RWPE2 (cell line): ENCODE measurements around the gene NDE1.
"Not testable (repeated sequence)": the region's sequence is repeated elsewhere in the genome, so short reads cannot be mapped to it uniquely, and the experiment has no call there.

Experiments used
- ATAC-seq: fragments of 200-7000 bp; cut with Tn5 transposase; 3 replicates; pipeline ENCODE4 v1.9.1; 2021; ENCODE audit warnings: low read depth
- DNase-seq: peaks from one replicate; pipeline ENCODE4 v3.0.0-alpha.2; 2020; ENCODE audit warnings: low spot score
- H3K27ac ChIP-seq: fragments of 450-650 bp; 2 replicates; pipeline ENCODE4 v1.5.1; 2017; ENCODE audit warnings: mild to moderate bottlenecking; ENCODE audit not compliant: poor library complexity, severe bottlenecking
- H3K27me3 ChIP-seq: fragments of 250-450 bp; sonication (Bioruptor Pico); 2 replicates; pipeline ENCODE4 v1.5.1; 2021; ENCODE audit warnings: mild to moderate bottlenecking, moderate library complexity; ENCODE audit not compliant: insufficient read depth, poor library complexity, severe bottlenecking
- H3K36me3 ChIP-seq: fragments of 250-450 bp; sonication (Bioruptor Pico); 2 replicates; pipeline ENCODE4 v1.5.1; 2020; ENCODE audit warnings: low read depth, mild to moderate bottlenecking, moderate library complexity
- H3K4me1 ChIP-seq: fragments of 250-450 bp; sonication (Bioruptor Pico); 2 replicates; pipeline ENCODE4 v1.5.1; 2021; ENCODE audit warnings: mild to moderate bottlenecking, moderate library complexity; ENCODE audit not compliant: insufficient read depth, poor library complexity, severe bottlenecking
- H3K4me3 ChIP-seq: fragments of 250-450 bp; sonication (Bioruptor Pico); 2 replicates; pipeline ENCODE4 v1.5.1; 2021; ENCODE audit warnings: mild to moderate bottlenecking, moderate library complexity; ENCODE audit not compliant: severe bottlenecking
- H3K9me3 ChIP-seq: fragments of 250-450 bp; sonication (Bioruptor Pico); 2 replicates; pipeline ENCODE4 v1.5.1; 2021; ENCODE audit warnings: mild to moderate bottlenecking, moderate library complexity; ENCODE audit not compliant: severe bottlenecking
- TF ChIP-seq, protein P1 (sequence below): fragments of 450-650 bp; IDR thresholded peaks from one replicate; pipeline ENCODE4 v1.5.1; 2017; ENCODE audit warnings: mild to moderate bottlenecking, moderate library complexity; ENCODE audit not compliant: poor library complexity, severe bottlenecking

NDE1 gene

DNA sequence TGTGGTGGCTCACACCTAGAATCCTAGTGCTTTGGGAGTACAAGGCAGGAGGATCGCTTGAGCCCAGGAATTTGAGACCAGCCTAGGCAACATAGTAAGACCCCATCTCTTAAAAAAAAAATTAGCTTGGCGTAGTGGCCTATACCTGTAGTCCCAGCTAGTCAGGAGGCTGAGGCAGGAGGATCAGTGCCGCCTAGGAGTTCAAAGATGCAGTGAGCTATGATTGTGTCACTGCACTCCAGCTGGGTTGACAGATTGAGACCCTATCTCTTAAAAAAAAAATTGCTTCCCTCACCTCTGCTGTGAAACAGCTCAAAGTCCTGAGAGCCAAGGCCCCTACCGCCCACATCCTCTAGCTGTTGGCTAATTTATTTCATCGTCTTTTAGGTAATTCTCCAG is 10.2 kb downstream of the NDE1 start:
- DNase-seq (no peak), ATAC-seq (no peak)
- H3K27ac ChIP-seq, result no peak overlapping the region
- H3K9me3 ChIP-seq, result no peaks in the 10 kb centered on the region
- TF ChIP-seq, protein P1, sequence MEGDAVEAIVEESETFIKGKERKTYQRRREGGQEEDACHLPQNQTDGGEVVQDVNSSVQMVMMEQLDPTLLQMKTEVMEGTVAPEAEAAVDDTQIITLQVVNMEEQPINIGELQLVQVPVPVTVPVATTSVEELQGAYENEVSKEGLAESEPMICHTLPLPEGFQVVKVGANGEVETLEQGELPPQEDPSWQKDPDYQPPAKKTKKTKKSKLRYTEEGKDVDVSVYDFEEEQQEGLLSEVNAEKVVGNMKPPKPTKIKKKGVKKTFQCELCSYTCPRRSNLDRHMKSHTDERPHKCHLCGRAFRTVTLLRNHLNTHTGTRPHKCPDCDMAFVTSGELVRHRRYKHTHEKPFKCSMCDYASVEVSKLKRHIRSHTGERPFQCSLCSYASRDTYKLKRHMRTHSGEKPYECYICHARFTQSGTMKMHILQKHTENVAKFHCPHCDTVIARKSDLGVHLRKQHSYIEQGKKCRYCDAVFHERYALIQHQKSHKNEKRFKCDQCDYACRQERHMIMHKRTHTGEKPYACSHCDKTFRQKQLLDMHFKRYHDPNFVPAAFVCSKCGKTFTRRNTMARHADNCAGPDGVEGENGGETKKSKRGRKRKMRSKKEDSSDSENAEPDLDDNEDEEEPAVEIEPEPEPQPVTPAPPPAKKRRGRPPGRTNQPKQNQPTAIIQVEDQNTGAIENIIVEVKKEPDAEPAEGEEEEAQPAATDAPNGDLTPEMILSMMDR, result no peak
- no peaks in the 10 kb centered on the region for H3K4me1 ChIP-seq
- H3K27me3 ChIP-seq, result no peaks in the 10 kb centered on the region
- H3K36me3 ChIP-seq, result peaks cover 66% of the 10 kb centered on the region
- no peak overlapping the region for H3K4me3 ChIP-seq

DNA sequence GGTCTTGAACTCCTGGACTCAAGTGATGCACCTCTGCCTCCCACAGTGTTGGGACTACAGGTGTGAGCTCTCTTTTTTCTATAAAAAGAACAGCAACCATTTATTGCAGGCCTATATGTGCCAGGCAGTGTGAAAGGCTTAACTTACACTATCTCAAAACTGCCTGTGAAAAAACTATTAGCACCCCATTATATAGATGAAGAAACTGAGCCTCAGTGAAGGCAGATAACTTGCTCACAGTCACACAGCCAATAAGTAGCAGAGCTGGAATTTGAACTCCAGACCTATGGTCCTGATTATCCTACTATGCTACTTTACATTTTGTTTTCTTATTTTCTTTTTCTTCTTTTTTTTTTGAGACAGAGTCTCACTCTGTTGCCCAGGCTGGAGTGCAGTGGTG is 15.1 kb downstream of the NDE1 start:
- H3K27ac ChIP-seq, result no peak overlapping the region
- peaks cover 9% of the 10 kb centered on the region for H3K4me1 ChIP-seq
- no peaks in the 10 kb centered on the region for H3K27me3 ChIP-seq
- no peak for DNase-seq
- ATAC-seq, result no peak
- H3K36me3 ChIP-seq, result peaks cover 78% of the 10 kb centered on the region
- no peaks in the 10 kb centered on the region for H3K9me3 ChIP-seq
- TF ChIP-seq, protein P1, result no peak
- no peak overlapping the region for H3K4me3 ChIP-seq

DNA sequence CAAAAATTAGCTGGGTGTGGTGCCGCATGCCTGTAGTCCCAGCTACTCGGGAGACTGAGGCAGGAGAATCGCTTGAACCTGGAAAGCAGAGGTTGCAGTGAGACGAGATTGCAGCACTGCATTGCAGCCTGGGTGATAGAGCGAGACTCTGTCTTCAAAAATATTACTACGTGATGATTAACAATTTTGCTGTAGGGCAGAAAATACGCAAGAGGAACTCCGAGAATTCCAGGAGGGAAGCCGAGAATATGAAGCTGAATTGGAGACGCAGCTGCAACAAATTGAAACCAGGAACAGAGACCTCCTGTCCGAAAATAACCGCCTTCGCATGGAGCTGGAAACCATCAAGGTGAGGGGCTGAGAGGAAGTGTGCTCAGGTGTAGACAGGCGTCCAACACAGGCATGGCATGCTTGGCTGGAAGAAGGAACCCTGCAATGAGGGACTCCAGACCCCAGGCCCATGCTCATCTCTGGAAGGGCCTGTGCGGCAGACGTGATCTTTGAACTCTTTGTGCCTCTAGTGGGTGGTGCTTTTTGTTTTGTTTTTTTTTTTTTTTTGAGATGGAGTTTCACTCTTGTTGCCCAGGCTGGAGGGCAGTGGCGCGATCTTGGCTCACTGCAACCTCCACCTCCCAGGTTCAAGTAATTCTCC is 17.2 kb downstream of the NDE1 start:
- H3K36me3 ChIP-seq, result peaks cover 92% of the 10 kb centered on the region
- H3K27me3 ChIP-seq, result no peaks in the 10 kb centered on the region
- no peak overlapping the region for H3K27ac ChIP-seq
- DNase-seq, result no peak
- no peak for ATAC-seq
- H3K4me1 ChIP-seq, result peaks cover 18% of the 10 kb centered on the region
- no peak overlapping the region for H3K4me3 ChIP-seq
- no peaks in the 10 kb centered on the region for H3K9me3 ChIP-seq
- TF ChIP-seq, protein P1, result no peak

DNA sequence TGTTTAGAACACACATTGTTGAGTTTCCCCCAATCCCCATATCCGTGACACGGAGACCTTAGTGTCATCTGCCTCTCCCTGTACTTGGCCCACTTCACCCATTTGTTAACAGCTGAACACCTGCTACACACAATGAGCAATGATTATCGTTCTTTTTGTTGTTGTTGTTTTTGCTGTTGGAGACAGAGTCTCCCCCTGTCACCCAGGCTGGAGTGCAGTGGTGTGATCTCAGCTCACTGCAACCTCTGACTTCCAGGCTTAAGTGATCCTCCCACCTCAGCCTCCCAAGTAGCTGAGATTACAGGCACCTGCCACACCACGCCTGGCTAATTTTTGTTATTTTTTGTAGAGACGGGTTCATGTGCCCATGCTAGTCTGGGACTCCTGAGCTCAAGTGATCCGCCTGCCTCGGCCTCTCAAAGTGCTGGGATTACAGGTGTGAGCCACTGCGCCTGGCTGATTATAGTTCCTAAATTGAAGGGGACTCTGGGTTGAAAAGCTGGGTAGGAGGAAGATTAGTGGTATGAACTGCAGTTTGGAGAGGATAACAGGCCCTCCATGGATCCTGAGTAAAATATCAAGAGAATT is 21.6 kb downstream of the NDE1 start:
- Histone ChIP-seq H3K27me3 (no peaks in the 10 kb centered on the region), H3K36me3 (peaks cover 86% of the 10 kb centered on the region), H3K4me1 (peaks cover 31% of the 10 kb centered on the region), H3K9me3 (no peaks in the 10 kb centered on the region), H3K27ac (peak overlapping the region; percentile 92), H3K4me3 (no peak overlapping the region)
- ATAC-seq, result no peak
- TF ChIP-seq, protein P1, result no peak
- DNase-seq, result no peak

DNA sequence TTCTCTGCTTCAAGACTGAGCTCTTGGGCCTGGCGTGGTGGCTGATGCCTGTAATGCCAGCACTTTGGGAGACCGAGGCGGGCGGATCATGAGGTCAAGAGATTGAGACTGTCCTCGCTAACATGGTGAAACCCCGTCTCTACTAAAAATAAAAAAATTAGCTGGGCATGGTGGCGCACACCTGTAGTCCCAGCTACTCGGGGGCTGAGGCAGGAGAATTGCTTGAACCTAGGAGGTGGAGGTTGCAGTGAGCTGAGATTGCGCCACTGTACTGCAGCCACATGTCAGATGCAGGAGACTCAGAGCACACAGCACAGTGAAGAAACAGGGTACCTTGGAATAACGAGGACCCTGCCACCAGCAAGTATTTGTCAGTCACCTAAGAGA is 22.1 kb downstream of the NDE1 start:
- H3K9me3 ChIP-seq, DNase-seq, H3K27me3 ChIP-seq, H3K4me3 ChIP-seq: not testable (repeated sequence)
- peaks cover 31% of the 10 kb centered on the region for H3K4me1 ChIP-seq
- peak; percentile 2; the same call in 1 of the 3 replicates for ATAC-seq
- H3K27ac ChIP-seq, result peak overlapping the region; percentile 92
- H3K36me3 ChIP-seq, result peaks cover 86% of the 10 kb centered on the region
